ENCODE measurements around the gene STMN3.

The STMN3 gene

DNA sequence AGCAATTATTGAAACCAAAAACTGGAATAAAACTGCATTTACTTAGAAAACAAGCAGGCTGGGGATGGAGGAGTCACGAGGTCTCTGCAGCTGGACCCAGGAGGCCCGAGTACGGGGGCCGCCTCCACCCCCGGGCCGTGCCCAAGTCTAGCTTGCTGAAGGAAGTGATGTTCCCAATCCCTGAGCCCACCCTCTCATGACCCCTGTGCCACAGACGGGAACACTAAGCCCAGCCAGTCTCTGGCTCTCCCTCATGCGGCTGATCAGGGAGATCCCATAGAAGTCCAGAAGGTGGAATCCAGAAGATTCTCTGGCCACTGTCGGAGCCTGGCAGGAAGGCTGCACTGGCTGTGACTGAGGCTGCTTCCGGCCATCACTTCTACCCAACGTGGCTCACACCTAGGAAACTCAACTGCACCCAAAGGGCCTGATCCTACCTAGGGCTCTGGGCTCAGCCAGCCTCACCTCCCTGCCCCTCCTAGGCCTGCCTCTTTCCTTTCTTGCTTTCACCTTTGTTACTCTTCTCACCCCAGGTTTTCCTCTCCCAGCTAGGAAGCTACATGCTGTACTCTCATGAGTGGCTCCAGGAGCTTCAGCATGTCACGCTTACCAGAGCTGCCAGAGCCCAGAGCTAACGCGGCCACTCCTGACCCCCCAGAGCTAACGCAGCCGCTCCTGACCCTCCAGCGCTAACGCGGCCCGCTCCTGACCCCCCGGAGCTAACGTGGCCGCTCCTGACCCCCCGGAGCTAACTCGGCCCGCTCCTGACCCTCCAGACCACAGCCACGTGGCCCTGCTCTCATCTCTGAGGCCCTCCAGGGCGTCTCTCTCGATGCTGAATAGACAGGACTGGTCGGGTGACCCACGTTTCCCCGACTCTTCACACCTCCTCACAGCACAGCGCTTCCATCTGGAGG lies 54.5 kb downstream of the STMN3 start:
- Histone ChIP-seq H3K27me3 (replicated peaks; ENCODE audit: control insufficient read depth, insufficient read depth, low read length) (no peaks in the 10 kb centered on the region), H3K36me3 (ENCODE audit: control insufficient read depth, insufficient read depth, low read length) (peaks cover 21% of the 10 kb centered on the region), H3K4me3 (replicated peaks; ENCODE audit: low read depth, low read length) (no peak overlapping the region)
- no peak for DNase-seq (ENCODE audit: extremely low read depth, insufficient read length)
- TF ChIP-seq, protein P1, sequence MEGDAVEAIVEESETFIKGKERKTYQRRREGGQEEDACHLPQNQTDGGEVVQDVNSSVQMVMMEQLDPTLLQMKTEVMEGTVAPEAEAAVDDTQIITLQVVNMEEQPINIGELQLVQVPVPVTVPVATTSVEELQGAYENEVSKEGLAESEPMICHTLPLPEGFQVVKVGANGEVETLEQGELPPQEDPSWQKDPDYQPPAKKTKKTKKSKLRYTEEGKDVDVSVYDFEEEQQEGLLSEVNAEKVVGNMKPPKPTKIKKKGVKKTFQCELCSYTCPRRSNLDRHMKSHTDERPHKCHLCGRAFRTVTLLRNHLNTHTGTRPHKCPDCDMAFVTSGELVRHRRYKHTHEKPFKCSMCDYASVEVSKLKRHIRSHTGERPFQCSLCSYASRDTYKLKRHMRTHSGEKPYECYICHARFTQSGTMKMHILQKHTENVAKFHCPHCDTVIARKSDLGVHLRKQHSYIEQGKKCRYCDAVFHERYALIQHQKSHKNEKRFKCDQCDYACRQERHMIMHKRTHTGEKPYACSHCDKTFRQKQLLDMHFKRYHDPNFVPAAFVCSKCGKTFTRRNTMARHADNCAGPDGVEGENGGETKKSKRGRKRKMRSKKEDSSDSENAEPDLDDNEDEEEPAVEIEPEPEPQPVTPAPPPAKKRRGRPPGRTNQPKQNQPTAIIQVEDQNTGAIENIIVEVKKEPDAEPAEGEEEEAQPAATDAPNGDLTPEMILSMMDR (IDR thresholded peaks at IDR 0.05; ENCODE audit: insufficient read depth, low read length, poor library complexity, severe bottlenecking) = no peak

DNA sequence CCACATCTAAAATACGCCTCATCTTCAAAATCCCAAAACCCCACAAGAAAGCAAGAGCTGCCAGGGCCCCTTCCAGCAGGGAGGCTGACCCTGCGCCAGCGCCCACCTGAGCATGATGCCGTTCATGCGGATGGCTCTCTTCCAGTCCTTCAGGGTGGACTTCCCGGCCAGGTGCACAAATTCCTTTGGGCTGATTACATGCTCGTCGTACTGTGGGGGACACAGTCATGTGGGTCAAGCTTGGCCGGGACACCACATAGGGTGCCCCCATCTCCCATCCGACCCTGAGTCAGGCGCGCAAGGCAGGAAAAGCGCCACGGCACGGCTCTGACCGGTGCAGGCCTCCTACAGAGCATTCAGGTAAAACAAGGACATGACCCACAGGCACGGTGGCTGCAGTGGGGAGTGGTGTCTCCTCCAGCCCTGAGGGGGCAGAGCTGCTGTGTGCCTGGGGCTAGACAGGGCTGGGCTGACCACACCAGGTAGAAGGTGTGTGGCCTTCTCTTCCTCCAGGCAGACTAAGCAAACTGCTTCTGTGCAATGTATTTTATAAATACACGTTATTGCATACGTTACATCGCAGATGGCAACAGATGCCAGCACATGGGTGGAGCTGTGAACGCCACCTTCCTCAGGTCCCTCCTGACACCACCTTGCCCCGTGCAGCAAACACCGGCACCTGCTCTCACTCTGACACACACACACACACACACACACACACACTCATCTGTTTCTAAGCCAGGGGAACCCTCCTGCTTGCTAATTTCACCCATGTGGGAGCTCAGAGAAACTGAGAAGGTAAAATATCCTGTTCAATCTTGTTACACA lies 55.4 kb downstream of the STMN3 start:
- H3K27me3 ChIP-seq (replicated peaks; ENCODE audit: control insufficient read depth, insufficient read depth, low read length) = no peaks in the 10 kb centered on the region
- no peak for DNase-seq (ENCODE audit: extremely low read depth, insufficient read length)
- peaks cover 20% of the 10 kb centered on the region for H3K36me3 ChIP-seq (ENCODE audit: control insufficient read depth, insufficient read depth, low read length)
- TF ChIP-seq, protein P1 (IDR thresholded peaks at IDR 0.05; ENCODE audit: insufficient read depth, low read length, poor library complexity, severe bottlenecking) = no peak
- H3K4me3 ChIP-seq (replicated peaks; ENCODE audit: low read depth, low read length) = no peak overlapping the region

DNA sequence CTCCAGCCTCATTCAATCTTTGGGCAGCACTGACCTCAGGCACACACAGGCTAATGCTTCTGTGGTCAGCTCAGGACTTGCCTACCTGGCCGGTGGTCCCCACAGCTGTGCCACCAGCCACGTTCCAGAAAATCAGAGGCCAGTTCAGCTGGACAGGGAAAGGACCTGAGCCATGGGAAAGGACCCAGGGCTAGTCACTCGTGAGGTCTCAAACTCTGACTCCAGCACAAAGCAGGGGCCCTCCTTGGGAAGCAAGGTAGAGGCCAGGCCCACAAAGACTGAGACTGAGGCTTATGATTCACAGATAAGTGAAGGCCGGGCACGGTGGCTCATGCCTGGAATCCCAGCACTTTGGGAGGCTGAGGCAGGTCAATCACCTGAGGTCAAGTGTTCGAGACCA lies 56.8 kb downstream of the STMN3 start:
- H3K27me3 ChIP-seq (replicated peaks; ENCODE audit: control insufficient read depth, insufficient read depth, low read length) = no peaks in the 10 kb centered on the region
- TF ChIP-seq, protein P1 (IDR thresholded peaks at IDR 0.05; ENCODE audit: insufficient read depth, low read length, poor library complexity, severe bottlenecking) = no peak
- no peak for DNase-seq (ENCODE audit: extremely low read depth, insufficient read length)
- H3K4me3 ChIP-seq (replicated peaks; ENCODE audit: low read depth, low read length) = no peak overlapping the region
- peaks cover 16% of the 10 kb centered on the region for H3K36me3 ChIP-seq (ENCODE audit: control insufficient read depth, insufficient read depth, low read length)

DNA sequence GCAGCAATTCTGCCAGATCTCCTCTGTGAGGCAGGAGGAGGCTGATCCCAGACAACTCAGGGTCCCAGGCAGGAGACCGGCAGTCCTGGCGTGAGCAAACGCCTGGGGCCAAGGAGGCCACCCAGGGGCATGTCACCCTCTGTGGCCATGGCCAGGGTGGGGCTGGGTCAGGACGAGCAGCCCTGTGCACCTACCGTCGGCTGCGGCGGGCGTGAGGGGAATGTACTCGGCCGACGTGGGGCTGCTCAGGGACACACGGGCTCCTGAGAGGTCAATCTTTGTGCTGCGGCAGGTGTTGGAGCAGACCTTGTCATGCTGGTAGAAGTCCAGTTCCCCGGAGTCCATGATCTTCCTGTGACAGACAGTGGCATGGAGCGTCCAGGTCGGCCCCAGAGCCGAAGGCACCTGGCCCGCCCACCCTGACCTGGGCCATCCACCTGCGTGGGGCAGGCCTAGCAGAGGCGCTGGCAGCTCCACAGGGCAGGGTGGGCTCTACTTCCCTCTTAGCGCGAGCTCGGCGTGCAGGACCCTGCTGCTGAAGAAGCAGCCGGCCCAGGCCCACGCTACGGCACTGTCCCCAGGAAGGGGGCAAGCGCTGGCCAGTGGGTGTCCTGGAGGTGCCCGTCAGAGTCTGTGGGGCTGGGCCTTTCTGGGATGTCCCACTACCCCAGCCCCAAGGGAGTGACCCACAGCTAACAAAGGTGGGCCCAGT lies 57.7 kb downstream of the STMN3 start:
- Histone ChIP-seq H3K36me3 (ENCODE audit: control insufficient read depth, insufficient read depth, low read length) (peaks cover 13% of the 10 kb centered on the region), H3K4me3 (replicated peaks; ENCODE audit: low read depth, low read length) (no peak overlapping the region), H3K27me3 (replicated peaks; ENCODE audit: control insufficient read depth, insufficient read depth, low read length) (no peaks in the 10 kb centered on the region)
- no peak for DNase-seq (ENCODE audit: extremely low read depth, insufficient read length)
- TF ChIP-seq, protein P1 (IDR thresholded peaks at IDR 0.05; ENCODE audit: insufficient read depth, low read length, poor library complexity, severe bottlenecking) = no peak

DNA sequence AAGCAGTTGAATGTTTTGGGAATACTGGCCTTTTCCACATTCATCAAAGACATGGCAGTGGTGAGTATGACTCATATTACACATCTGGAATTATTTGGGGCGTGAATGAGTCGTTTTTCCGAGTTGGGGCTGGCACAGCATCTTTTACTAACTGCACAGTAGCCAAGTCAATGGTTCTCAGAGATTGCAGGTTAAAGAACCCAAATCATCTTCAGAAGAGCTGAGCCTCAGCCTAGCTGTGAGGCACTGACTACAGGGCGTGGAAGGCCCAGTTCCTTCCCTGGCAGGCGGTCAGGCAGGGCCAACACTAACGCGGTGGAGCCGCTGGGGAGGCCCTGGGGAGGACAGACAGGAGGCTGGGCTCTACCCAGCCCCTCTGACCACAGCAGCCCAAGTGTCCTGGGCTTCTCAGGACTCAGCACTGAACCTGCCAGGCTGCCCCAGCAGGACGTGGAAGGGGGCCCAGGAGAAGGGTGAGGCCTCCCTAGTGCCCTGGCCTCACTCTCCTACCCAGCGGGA lies 59.1 kb downstream of the STMN3 start:
- DNase-seq (ENCODE audit: extremely low read depth, insufficient read length) = no peak
- Histone ChIP-seq H3K27me3 (replicated peaks; ENCODE audit: control insufficient read depth, insufficient read depth, low read length) (no peaks in the 10 kb centered on the region), H3K36me3 (ENCODE audit: control insufficient read depth, insufficient read depth, low read length) (peaks cover 13% of the 10 kb centered on the region), H3K4me3 (replicated peaks; ENCODE audit: low read depth, low read length) (no peak overlapping the region)
- TF ChIP-seq, protein P1 (IDR thresholded peaks at IDR 0.05; ENCODE audit: insufficient read depth, low read length, poor library complexity, severe bottlenecking) = no peak

Measured in GM06990 (cell line).